ENCODE data around the gene TTC23. TPM values are rescaled to one million over a fixed set of nuclear protein-coding genes. Genes with fewer than 3 reads are reported as not detected.

The TTC23 gene
- total RNA-seq, 1 donor from 2014 or later: 32.3 TPM

- Mint-ChIP-seq H3K27me3 (ENCODE audit: low read depth) (no peaks in the 10 kb centered on the region), H3K4me3 (no peak overlapping the region), H3K9me3 (no peaks in the 10 kb centered on the region), H3K36me3 (peaks cover 32% of the 10 kb centered on the region), H3K27ac (no peak overlapping the region), H3K4me1 (no peaks in the 10 kb centered on the region)
- DNase-seq (ENCODE audit: low spot score in 2 of 2, unreplicated experiment in 2 of 2): no peak
- no peak for TF ChIP-seq CTCF (IDR thresholded peaks at IDR 0.05; ENCODE audit: unreplicated experiment)
Measured at GRCh38 chr15:99226802-99227201, 22.6 kb downstream of the TTC23 start.

DNA sequence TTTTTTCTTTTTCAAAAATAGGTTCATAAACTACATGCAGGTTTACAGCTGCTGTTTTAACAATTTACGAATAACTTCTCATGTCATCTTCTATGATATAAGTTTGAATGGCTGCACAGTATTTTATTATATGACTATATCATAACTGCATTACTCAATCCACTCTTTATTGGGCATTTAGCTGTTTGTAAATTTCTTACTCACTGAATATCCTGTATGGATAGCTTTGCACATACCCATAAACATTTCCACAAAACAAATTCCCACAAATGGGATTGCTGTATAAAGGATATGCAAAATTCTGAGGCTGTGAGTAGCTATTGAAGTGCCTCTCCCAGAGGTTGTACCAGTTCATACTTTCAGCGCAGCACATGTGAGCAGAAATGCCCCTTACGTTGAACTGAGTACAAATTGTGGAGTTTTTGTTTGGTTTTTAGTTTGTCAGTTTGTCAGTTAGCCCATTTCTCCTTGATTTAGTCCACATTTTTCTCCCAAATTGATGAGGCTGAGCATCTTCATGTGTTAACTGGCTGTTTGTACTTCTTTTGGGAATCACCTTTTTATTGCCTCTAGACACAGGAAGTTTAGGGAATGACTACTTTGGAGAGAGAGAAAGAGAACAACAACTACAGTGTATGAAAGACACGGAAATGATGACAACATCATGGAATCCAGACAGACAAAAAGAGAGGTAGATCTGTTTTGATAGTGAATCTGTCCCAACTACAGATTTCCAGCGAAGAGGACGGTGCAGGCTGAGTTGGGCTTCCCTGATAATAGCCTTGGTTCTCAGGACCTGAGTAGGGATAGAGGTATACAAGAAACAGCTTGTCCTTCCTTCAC, 24.8 kb downstream of the TTC23 start:
- TF ChIP-seq CTCF (IDR thresholded peaks at IDR 0.05; ENCODE audit: unreplicated experiment): no peak
- Mint-ChIP-seq H3K4me1 (no peaks in the 10 kb centered on the region), H3K4me3 (no peak overlapping the region), H3K36me3 (peaks cover 32% of the 10 kb centered on the region), H3K27me3 (ENCODE audit: low read depth) (no peaks in the 10 kb centered on the region), H3K27ac (no peak overlapping the region), H3K9me3 (no peaks in the 10 kb centered on the region)
- DNase-seq (ENCODE audit: low spot score in 2 of 2, unreplicated experiment in 2 of 2): no peak

DNA sequence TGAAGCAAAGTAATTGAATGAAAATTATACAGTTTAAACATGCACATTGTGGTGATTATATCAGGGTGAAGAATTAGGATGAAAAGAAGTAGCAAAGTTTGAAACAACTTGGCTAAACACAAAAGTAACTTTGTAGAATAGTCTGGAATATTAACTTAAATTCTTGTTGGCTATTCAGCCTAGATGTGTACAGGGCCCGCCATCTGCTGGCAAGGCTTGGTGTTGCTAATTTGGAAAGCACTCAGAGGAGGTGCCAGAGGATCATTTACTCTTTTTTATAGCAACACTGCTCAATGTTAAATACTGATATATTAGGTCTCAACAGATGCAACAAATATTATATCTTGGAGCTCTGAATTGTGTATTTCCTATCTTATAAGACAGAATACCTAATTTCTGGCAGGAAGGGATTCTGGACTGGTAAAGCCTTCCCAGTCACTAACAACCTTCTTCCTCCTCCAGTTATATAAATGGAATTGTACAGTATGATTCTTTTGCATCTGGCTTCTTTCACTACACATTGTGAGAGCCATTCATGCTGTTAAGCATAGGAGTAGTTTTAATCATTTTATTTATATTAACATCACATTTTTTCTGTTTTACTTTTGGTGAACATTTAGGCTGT, 36.1 kb downstream of the TTC23 start:
- peaks cover 21% of the 10 kb centered on the region for H3K36me3 Mint-ChIP-seq
- no peaks in the 10 kb centered on the region for H3K27me3 Mint-ChIP-seq (ENCODE audit: low read depth)
- no peak overlapping the region for H3K27ac Mint-ChIP-seq
- TF ChIP-seq CTCF (IDR thresholded peaks at IDR 0.05; ENCODE audit: unreplicated experiment): peak; percentile 66
- H3K4me1 Mint-ChIP-seq: no peaks in the 10 kb centered on the region
- DNase-seq (ENCODE audit: low spot score in 2 of 2, unreplicated experiment in 2 of 2): peak; percentile 32 to 77
- no peak overlapping the region for H3K4me3 Mint-ChIP-seq
- H3K9me3 Mint-ChIP-seq: no peaks in the 10 kb centered on the region

DNA sequence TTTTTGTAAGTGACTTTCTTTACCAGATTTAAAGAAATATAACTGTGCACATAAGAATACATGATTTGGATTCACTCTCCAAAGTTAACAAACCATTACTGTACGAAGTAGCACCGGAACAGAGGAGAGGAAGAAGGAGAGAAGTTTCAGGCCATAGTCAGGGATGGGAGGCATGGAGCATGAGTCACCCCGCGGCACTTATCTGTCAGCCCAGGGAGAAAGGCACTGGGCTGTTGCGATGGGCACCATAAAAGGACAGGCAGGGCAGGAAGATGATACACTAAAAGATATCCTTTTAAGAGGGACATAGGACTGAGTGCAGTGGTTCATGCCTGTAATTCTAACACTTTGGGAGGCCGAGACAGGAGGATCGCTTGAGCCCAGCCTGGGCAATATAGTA, 37.0 kb downstream of the TTC23 start:
- Mint-ChIP-seq H3K36me3 (peaks cover 14% of the 10 kb centered on the region), H3K27ac (no peak overlapping the region), H3K9me3 (no peaks in the 10 kb centered on the region), H3K4me1 (no peaks in the 10 kb centered on the region), H3K27me3 (ENCODE audit: low read depth) (no peaks in the 10 kb centered on the region), H3K4me3 (no peak overlapping the region)
- no peak for TF ChIP-seq CTCF (IDR thresholded peaks at IDR 0.05; ENCODE audit: unreplicated experiment)
- no peak for DNase-seq (ENCODE audit: low spot score in 2 of 2, unreplicated experiment in 2 of 2)

DNA sequence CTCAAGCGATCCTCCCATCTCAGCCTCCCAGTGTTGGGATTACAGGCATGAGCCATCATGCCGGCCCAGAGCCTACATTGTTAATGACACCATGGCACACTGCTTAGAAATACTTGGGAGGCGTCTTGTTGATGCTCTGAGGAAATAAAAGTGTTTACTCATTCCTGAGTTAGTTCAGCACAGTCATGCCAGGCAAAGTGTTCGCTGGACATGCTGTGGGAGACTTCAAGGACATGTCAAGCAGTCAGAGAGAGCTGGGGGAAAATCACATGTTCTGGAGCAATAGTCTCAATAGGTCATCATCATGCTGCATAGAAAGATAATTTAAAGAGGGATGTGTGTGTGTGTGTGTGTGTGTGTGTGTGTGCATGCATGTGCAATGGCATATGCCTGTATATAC, 37.5 kb downstream of the TTC23 start:
- peaks cover 14% of the 10 kb centered on the region for H3K36me3 Mint-ChIP-seq
- H3K27me3 Mint-ChIP-seq (ENCODE audit: low read depth): no peaks in the 10 kb centered on the region
- H3K4me1 Mint-ChIP-seq: no peaks in the 10 kb centered on the region
- DNase-seq (ENCODE audit: low spot score in 2 of 2, unreplicated experiment in 2 of 2): no peak
- TF ChIP-seq CTCF (IDR thresholded peaks at IDR 0.05; ENCODE audit: unreplicated experiment): no peak
- H3K9me3 Mint-ChIP-seq: no peaks in the 10 kb centered on the region
- H3K4me3 Mint-ChIP-seq: no peak overlapping the region
- no peak overlapping the region for H3K27ac Mint-ChIP-seq

Data from mesothelial cell of epicardium (in vitro differentiated cells).